HFFc6 (cell line): ENCODE results near the gene RGS3. TPM values are rescaled to one million over a fixed set of nuclear protein-coding genes. Genes with fewer than 3 reads are reported as not detected.

Source experiments
- DNase-seq: peaks from one replicate; pipeline ENCODE4 v3.0.0-alpha.2; 2018
- H3K27ac Mint-ChIP-seq: 2 replicates; pipeline ENCODE4 v1.8.0; 2020; ENCODE audit warnings: mild to moderate bottlenecking, mixed read lengths
- H3K27me3 Mint-ChIP-seq: 2 replicates; pipeline ENCODE4 v1.8.0; 2021; ENCODE audit warnings: mild to moderate bottlenecking, moderate library complexity, mixed read lengths; ENCODE audit not compliant: insufficient read depth
- H3K36me3 Mint-ChIP-seq: 2 replicates; pipeline ENCODE4 v1.8.0; 2021; ENCODE audit warnings: low read depth, mixed read lengths
- H3K4me1 Mint-ChIP-seq: 2 replicates; pipeline ENCODE4 v1.8.0; 2020; ENCODE audit warnings: low read depth, mixed read lengths
- H3K4me3 Mint-ChIP-seq: 2 replicates; pipeline ENCODE4 v1.8.0; 2020; ENCODE audit warnings: mild to moderate bottlenecking, moderate library complexity, mixed read lengths
- H3K9me3 Mint-ChIP-seq: 2 replicates; pipeline ENCODE4 v1.8.0; 2020; ENCODE audit warnings: mild to moderate bottlenecking, mixed read lengths
- CTCF ChIP-seq: fragments of 200-600 bp; sonication (generic); IDR thresholded peaks from 2 replicates; pipeline ENCODE4 v1.5.0; 2021; ENCODE audit warnings: antibody characterized with exemption, mild to moderate bottlenecking
- total RNA-seq, 6 experiments: library from RNA; stranded (reverse); fragmentation: NEBNext Ultra II Directional; extraction: Animal tissue kit (Norgen Biotek cat#: 25700); gene quantifications; 2 replicates in 1 of 6; 3 replicates in 5 of 6; pipeline ENCODE4 v1.2.3, GENCODE V29; 2021

RGS3 gene
- total RNA-seq, 6 experiments from 2014 or later, result 49.7 to 57.0 (median 52.5) TPM

- H3K27ac Mint-ChIP-seq, result no peak overlapping the region
- no peak overlapping the region for H3K4me3 Mint-ChIP-seq
- no peak for DNase-seq
- no peaks in the 10 kb centered on the region for H3K36me3 Mint-ChIP-seq
- no peak for TF ChIP-seq CTCF
- no peaks in the 10 kb centered on the region; the same call in none of the 2 replicates for H3K27me3 Mint-ChIP-seq
- no peaks in the 10 kb centered on the region for H3K4me1 Mint-ChIP-seq
- H3K9me3 Mint-ChIP-seq, result no peaks in the 10 kb centered on the region
Measured at GRCh38 chr9:113444736-113445135, 18.8 kb upstream of the RGS3 start.

- Mint-ChIP-seq H3K27ac (no peak overlapping the region), H3K4me3 (no peak overlapping the region), H3K4me1 (no peaks in the 10 kb centered on the region), H3K36me3 (no peaks in the 10 kb centered on the region), H3K27me3 (no peaks in the 10 kb centered on the region; the same call in none of the 2 replicates), H3K9me3 (no peaks in the 10 kb centered on the region)
- peak; percentile 90 for TF ChIP-seq CTCF
- DNase-seq, result peak; percentile 44
Measured at GRCh38 chr9:113446323-113446740, 17.2 kb upstream of the RGS3 start.

GRCh38 chr9:113449376-113449775, 14.2 kb upstream of the RGS3 start:
- Mint-ChIP-seq H3K36me3 (no peaks in the 10 kb centered on the region), H3K4me1 (peaks cover 9% of the 10 kb centered on the region), H3K4me3 (no peak overlapping the region), H3K27me3 (no peaks in the 10 kb centered on the region; the same call in none of the 2 replicates), H3K27ac (no peak overlapping the region), H3K9me3 (no peaks in the 10 kb centered on the region)
- DNase-seq, result no peak
- TF ChIP-seq CTCF, result no peak

- peaks cover 37% of the 10 kb centered on the region for H3K4me1 Mint-ChIP-seq
- H3K36me3 Mint-ChIP-seq, result no peaks in the 10 kb centered on the region
- H3K27ac Mint-ChIP-seq, result no peak overlapping the region
- H3K27me3 Mint-ChIP-seq, result no peaks in the 10 kb centered on the region
- no peak overlapping the region for H3K4me3 Mint-ChIP-seq
- H3K9me3 Mint-ChIP-seq, result no peaks in the 10 kb centered on the region
- TF ChIP-seq CTCF, result no peak
- no peak for DNase-seq
Measured at GRCh38 chr9:113452113-113452605, 11.4 kb upstream of the RGS3 start.

- peak; percentile 70 for DNase-seq
- Mint-ChIP-seq H3K4me3 (peak overlapping the region; percentile 33), H3K36me3 (no peaks in the 10 kb centered on the region), H3K27ac (peak overlapping the region; percentile 100), H3K4me1 (peaks cover 42% of the 10 kb centered on the region), H3K27me3 (no peaks in the 10 kb centered on the region; the same call in none of the 2 replicates), H3K9me3 (no peaks in the 10 kb centered on the region)
- TF ChIP-seq CTCF, result no peak
Measured at GRCh38 chr9:113454914-113455761, 8.4 kb upstream of the RGS3 start.
